NCI-H748 (cell line): ENCODE measurements around the gene CEP350.
A peak's percentile ranks its signal among the peaks of the same experiment; 100 is the strongest.
"Not testable (repeated sequence)": the region's sequence is repeated elsewhere in the genome, so short reads cannot be mapped to it uniquely, and the experiment has no call there.

Source experiments
- DNase-seq: peaks from one replicate; lab custom pipeline; 2025; ENCODE audit not compliant: unreplicated experiment; lab: John Stamatoyannopoulos, UW

The CEP350 gene

DNA sequence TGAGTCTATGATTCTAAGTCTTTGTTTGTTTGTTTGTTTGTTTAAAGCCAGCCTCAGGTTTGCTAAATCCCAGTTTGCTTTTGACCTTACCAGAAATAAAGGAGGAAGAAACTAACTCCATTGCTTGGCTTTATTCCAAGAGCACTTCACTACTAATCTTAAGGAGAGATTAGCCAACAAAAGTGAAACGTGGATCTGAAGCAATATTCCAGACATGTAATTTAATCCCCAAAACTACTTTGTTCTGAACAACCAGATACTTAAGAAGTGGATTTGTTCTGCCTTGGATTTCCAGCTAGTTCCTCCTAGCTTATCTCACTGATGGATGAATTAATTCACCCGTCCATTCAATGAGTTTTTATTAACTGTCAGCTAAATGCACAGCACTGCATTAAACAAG is 15.9 kb upstream of the CEP350 start:
- DNase-seq: no peak

DNA sequence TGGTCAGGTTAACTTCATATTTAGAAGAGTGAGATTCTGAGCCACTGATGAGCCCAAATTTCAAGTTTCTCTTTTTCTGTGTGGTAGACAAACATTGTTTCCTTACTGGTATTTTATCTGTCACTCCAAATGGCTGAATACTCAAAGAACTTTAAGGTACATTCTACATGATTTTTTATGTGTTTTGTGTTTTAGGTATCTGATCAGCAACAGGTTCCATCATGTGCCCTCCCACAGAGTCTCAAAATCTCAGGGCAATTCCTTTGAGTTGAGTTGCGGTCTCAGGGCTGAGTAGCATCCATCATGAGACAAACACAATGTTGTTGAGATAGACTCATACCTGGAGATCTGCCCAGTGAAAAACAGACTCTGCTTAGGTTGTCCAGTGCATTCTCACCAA is 14.7 kb upstream of the CEP350 start:
- no peak for DNase-seq

DNA sequence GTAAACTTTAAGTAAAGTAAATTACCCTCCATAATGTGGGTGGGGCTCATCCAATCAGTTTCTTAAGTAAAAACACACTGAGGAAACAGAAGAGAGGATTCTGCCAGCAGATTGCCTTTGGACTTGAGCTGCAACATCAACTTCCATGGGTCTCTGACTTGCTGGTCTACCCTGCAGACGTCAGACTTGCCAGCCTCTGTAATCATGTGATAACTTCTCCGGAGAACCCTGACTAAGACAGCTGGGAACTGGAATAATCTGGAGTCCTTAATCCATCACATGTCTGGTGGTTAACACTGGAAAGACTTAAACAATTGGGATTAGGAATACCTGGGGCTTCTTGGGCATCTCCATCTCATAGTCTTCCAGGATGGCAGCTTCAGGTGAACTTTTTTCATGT is 13.2 kb upstream of the CEP350 start:
- no peak for DNase-seq

GRCh38 chr1:179950651-179951050 is 4.0 kb upstream of the CEP350 start:
- DNase-seq: no peak

DNA sequence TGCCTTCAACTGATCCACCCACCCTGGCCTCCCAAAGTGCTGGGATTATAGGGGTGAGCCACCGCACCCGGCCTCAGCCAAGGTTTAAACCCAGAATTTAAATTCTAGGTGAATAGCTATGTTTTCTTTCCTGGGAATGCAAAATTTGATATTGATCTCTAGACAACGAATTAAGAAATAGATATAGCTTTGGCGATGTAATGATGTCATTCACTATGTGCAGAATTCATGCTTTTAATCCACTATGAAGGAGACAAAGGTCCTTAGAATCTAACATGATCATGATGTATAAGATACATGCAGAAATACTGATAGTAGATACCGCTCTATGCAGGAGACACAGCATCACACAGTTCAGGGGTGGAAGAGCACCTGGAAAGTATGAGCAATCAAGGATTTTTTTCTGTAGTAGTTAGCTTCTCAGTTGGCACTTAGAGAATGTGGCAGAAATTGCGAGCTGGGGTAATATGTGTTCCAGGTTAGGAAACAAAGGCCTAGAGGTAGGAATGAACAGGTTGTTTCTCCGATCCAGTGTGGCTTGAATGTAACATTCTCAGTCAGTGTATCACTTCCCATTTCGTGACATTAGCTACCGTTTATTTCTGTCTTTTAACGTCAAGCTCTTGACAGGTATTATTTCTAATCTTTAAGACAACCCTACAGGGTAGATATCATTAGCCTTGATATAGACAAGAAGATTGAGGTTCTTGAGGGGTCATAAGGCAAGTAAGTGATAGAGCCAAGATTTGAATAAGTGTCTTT is 3.0 kb upstream of the CEP350 start:
- no peak for DNase-seq

DNA sequence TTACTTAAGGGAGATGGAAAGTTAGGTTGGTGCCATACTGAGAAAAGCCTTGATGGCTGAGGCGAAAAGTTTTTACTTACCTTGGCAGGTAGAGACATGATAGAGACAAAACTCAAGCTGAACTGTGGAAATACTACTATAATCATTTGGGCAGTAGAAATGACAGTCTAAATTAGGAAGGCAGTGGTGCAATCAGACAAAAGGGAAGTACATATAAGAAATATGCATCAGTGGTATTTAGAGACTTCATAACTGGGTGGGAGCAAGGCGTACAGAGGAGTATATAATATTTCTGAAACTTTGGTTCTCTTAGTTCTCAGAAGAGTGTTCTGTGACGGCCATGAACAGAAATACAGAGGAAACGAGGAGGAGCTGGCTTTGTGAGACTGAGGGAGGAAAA is 2.4 kb upstream of the CEP350 start:
- DNase-seq: no peak

- DNase-seq: peak; percentile 41
Observed at GRCh38 chr1:179953974-179954492, 577 bp upstream of the CEP350 start.

DNA sequence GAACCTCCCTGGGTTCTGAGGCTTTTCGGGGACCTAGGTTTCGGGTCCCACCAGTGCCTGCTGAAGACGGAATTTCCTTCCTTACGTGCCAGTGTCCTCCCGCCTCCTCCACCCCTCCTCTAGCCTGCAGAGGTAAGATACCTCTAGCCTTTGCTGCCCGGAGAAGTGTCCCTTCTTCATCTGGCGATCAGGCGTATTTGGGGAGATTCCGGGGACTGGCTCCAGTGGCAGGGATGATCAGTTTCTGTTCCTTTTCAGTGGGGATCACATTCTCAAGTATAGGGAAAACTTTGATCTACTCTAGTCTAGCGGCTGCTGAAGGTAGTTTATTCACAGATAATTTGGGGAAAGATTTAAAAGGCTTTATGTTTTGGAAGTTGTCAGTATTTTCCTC is 674 bp downstream of the CEP350 start:
- peak; percentile 43 for DNase-seq

DNA sequence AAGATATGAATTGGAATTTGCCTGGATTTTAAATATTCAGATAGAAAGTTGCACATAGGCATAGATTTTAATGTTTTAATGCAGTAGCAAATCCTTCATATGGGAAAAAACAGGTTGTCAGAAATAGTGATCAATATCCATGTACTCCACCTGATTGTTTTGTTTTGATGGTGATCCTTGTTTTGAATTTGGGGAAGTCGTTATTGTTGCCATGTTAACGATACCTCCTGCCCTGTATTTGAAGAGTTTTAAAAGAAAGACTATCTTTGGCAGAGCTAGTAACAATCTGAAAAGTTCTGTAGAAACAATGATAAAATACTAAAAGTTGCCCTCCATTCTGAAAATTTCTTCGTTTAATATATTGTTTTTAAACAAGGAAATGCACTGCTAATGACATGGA is 1.1 kb downstream of the CEP350 start:
- peak; percentile 1 for DNase-seq

DNA sequence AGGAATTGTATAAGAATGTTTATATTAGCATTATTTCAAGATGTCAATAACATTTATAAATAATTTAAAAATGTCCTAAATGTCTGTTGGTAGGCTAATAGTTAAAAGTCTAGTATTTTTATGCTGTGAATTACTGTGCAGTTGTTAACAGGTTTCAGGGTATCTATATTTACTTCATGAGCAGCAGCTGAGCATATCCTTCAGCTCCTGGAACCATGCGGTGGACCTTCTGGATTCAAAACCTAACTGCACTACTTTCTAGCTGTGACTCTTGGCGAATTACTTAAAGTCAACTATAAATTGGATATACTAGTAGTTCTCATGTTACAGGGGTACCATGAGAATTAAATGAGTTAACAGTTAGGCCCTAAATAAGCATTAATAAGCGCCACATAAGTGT is 3.7 kb downstream of the CEP350 start:
- no peak for DNase-seq

- DNase-seq: not testable (repeated sequence)
Observed at GRCh38 chr1:179962168-179962567, 7.6 kb downstream of the CEP350 start.

DNA sequence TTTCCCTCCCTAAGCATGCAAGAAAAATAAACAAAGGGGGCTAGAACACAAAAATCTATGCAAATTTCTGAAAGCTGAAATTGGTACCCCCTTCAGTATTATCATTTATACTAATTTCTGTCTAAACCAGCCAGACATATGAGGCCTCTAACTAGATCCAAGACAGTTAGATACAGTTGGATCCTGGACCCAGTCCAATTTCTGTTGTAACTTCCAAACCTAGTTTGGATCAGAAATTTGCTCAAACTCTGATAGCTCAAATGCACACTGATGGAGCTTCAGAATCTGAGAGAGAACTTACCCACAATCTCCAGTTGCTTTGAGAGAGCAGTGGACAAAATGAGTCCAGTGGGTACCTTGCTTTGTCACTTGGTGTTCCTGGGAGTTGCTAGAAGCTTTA is 11.9 kb downstream of the CEP350 start:
- DNase-seq: no peak

DNA sequence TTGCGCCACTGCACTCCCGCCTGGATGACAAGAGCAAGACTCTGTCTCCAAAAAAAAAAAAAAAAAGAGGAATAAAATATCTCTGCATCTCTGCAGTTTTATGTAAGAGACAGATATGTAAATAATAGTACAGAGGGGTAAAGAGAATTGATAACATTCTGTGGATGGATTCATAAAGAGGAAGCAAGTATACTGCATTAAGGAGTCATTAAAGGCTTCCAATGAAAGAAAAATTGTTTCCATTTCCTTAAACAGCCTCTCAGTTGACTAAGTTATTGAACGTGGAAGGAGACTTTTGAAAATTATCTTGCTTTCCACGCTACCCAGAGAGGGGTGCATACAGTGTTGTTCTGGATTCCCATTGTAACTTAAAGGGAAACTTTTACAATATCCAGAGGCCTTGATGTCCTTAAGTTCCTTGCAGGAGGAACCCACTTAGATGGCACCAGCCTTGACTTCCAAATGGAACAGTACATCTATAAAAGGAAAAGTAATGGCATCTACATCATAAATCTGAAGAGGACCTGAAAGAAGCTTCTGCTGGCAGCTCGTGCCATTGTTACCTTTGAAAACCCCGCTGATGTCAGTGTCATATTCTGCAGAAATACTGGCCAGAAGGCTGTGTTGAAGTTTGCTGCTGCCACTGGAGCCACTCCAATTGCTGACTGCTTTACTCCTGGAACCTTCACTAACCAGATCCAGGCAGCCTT is 13.8 kb downstream of the CEP350 start:
- DNase-seq: no peak

GRCh38 chr1:179968994-179969919 is 14.6 kb downstream of the CEP350 start:
- no peak for DNase-seq

DNA sequence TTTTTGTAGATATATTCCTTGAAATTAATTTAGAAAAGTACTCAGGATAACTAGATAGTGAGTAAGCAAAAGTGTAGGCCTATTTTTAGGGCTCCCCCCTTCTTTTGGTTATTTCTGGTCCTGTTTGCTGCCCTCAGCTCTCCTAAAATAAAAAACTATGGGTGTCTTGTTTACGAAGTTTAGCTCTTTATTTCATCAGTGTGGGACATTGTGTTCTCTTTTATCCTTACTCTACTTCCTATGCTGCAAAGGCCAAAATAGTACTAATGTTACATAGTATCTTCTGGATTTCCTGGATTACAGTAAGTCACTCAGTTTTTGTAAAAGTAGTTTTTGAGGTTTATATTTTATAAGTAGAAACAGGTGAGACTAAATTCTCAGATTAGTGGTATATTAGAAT is 15.4 kb downstream of the CEP350 start:
- DNase-seq: no peak

DNA sequence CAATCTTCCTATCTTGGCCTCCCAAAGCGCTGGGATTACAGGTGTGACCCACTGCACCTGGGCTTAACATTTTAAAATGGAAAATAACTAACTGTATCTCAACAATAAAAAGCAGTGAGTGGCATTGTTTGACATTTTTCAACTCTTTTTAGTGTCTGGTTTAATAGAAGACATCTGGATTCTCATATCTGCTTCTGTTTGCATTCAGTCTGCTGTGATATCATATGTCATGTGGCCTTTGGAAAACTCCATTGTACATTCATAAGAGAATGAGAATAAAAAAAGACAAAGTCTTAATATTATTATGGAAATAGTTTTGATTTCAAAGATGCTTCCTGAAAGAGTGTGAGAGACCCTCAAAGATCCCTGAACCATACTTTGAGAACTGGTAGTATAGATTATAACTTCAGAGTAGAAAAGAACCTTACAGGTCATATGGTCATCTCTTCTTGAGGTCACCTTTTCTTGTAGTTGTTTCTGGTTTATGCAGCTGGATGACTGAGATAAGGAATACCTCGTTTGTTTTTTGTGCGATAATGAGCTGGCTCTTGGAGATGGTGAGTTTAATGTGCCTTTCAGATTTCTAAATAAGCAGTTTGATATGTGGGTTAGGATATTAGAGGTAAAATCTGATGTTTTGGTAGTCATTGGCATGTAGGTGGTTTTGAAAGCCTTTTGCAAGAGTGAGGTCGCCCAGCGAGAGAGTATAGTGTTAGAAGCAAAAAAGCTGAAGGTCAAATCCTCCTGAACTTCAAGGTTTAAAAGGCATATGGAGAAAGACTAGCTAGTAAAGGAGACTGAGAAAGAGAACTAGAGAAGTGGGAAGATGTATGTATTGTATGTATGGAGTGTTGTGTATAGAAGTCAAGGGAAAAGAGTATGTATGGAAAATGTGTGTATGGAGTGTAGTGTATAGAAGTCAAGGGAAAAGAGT is 17.2 kb downstream of the CEP350 start:
- no peak for DNase-seq

DNA sequence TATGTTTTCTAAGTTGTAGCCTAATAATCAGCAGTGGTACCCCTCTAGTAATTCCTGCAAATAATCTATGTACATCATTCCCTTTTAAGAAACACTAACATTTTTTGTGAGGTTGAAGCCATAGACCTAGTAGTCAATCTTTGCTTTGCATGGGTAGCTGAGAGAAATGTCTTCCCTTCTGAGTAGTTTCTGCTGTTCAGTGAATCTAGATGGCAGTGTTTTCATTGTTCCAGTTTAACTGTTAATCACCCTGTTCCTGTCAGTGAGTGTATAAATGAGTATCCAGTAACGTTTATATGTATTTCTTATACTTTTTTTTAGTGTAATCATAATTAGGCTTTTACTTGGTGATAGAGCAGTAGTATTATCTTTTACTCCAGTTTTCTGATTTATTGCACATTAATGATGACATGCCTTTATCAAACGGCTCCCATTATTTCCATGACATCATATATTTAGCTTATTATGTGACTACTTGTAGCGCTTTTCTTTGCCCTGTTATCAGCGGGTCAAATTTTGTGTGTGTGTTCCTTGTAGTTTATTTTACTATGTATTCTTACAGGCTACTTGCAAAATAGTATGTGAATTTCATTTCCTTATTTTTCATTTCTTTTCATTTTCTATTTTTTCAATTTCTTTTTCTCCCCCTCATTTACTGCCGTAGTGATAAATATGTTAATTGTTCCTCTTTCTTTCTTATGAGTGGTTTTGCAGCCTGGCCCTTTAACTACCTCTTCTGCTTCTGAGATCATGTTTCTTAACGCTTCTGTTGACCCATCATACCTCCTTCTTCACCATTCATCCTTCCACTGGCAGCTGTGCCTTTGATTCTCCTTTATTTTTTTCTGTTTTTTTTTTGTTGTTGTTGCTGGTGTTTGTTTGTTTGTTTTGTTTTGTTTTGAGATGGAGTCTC is 18.8 kb downstream of the CEP350 start:
- no peak for DNase-seq

DNA sequence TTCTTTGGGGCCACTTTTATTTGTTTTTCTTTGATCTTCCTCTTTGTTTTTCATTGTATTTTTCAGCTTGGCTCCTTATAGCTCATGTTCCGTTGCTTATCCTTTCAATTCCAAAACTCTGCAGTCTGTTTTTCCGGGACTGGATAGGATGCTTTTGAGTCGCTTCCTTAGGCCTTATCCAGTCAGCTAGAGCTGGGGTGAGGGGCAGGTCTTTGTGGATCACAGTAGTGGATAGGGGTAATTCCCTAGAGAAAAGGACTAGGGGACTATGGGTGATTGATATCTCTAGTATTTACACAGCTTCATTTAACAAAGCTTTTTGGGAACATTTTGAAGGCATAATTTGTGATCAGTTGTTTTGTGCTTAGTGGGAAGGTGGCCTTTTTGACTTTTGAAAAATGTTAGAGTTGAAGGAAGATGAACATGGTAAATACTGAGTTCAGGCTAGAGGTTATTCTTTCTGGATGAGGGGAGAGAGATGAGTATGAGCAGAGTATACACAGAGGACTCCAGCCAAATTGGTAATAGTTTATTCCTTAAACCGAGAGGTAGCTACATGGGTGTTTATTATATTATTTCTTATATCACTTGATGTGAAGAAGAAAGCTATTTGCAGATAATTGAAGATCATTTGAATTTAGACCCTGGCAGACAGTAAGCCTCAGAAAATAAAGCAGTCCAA is 22.5 kb downstream of the CEP350 start:
- no peak for DNase-seq
